ENCODE results near the gene S1PR2. TPM values are rescaled to one million over a fixed set of nuclear protein-coding genes. Genes with fewer than 3 reads are reported as not detected.

Gene S1PR2, protein sequence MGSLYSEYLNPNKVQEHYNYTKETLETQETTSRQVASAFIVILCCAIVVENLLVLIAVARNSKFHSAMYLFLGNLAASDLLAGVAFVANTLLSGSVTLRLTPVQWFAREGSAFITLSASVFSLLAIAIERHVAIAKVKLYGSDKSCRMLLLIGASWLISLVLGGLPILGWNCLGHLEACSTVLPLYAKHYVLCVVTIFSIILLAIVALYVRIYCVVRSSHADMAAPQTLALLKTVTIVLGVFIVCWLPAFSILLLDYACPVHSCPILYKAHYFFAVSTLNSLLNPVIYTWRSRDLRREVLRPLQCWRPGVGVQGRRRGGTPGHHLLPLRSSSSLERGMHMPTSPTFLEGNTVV
- 0.68 to 1.1 TPM (median 0.73 TPM) in 5 replicates for total RNA-seq (2022; extraction: Qiagen RNA extraction)

DNA sequence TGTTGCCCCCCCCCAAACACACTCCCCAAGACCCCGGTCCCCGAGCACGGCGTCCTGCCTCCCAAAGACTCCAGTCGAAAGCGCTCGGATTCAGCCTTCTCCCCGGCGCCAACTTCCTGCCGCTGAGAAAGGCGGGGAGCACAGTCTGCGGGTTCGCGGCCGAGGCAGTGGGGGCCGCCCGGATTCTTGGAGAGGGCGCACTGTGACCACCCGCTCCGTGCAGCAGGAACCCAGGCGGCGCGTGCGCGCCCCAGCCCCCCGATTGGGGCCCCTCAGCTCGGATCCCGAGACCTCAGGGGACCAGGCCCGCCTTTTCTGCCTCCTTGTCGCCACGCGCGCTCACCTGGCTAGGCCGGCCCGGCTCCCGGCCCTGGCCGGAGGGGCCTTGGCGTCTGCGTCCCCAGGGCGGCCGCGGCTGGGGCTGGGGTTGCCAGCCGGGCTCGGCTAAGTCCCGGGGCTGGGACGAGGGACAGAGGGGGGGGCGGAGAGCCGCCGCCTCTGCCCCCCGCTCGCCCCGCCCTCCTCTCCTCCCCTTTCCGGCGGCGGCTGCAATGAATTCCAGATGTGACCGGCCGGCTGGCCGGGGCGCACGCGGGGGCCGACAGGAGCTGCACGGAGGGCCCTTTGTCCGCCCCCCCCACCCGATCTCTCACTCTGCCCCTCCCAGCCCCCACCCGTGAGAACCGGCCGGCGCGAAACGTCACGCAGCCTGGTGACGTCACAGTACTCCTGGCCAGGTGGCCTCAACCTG lies at the start of gene S1PR2:
Gene S1PR2, minus strand, starts transcription at position 471 of the 751 bp plus-strand sequence. CDS start 6,426 bp downstream, outside the sequence.

DNA sequence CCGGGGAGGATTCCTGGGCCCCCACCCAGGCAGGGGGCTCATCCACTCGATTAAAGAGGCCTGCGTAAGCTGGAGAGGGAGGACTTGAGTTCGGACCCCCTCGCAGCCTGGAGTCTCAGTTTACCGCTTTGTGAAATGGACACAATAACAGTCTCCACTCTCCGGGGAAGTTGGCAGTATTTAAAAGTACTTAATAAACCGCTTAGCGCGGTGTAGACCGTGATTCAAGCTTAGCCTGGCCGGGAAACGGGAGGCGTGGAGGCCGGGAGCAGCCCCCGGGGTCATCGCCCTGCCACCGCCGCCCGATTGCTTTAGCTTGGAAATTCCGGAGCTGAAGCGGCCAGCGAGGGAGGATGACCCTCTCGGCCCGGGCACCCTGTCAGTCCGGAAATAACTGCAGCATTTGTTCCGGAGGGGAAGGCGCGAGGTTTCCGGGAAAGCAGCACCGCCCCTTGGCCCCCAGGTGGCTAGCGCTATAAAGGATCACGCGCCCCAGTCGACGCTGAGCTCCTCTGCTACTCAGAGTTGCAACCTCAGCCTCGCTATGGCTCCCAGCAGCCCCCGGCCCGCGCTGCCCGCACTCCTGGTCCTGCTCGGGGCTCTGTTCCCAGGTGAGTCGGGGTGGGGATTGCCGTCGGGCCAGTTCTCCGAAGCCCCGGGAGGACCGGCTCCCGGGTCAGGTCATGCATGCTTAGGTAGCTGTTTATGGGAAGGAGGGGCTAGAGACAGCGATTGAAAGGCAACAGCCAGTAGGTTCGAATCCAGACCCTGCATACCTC lies 39.7 kb upstream of the S1PR2 start, which contains the start of gene ICAM1:
Gene ICAM1, plus strand, starts transcription at position 505 of the 779 bp plus-strand sequence. Its CDS starts 40 bp downstream, at position 545.

DNA sequence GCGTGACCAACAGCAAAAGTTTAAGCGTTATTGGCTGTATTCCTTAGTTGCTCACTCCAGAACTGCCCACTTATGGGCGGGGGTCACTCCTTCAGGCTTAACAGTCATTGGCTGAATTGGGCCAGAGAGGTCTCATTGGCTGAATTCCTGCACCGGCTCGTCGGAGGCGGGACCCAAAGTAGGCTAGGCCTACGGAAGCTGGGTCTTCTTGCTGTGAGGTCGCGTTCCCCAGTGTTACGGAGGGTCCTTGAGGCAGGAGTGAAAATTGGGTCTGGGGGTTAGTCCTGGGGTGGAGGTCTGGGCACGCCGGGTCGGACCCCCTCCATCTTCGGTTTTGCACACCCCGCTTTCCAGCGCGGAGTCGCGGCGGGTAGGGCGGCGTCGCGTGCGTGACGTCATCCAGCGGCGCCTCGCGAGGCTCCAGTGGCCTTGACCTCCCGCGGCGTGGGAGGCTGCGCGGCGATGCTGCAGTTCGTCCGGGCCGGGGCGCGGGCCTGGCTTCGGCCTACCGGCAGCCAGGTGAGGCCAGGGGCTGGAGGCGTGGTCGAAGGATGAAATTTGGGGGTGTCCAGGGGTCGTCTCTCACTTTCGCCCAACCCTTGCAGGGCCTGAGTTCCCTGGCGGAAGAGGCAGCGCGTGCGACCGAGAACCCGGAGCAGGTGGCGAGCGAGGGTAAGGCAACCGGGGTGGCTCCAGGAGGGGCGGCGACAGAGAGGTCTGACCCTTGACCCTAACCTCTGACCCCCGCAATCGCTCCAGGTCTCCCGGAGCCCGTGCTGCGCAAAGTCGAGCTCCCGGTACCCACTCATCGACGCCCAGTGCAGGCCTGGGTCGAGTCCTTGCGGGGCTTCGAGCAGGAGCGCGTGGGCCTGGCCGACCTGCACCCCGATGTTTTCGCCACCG lies 20.9 kb upstream of the S1PR2 start, which contains the start of gene MRPL4:
Gene MRPL4, plus strand, starts transcription at position 423 of the 903 bp plus-strand sequence. Its CDS starts 40 bp downstream, at position 463.

DNA sequence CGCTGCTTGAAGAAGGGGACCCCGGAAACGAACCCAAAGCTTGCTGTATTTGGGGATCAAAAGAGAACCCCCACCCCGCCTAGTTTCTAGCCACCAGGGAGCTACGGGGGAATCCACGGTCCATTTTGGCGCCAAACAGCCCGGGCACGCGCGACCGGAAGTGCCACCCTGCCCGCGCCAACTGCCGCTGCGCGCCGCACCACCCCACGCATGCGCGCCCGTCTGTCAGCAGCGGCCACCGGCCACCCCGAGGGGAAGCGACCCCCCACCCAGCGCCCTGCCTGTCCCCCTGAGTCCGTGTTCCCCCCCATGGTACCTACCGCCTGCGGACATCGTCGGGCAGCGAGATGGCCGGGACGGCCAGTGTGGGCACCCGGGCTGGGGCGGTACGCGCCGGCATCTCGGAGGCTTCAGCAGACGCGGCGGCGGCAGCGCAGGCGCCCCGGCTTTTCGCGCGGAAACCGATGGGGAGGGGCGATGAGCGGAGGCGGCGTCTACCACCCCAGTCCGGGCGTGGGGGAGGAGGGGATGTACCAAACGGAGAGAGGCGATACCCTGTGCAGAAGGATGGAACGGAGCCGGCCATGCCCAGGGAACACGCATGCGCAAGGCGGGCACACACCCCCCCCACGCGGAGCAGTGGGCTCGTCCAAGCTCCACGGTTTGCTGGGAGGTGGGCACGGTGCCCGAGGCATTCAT lies 36.5 kb downstream of the S1PR2 start, which contains the start of gene DNMT1:
Gene DNMT1, minus strand, starts transcription at position 454 of the 699 bp plus-strand sequence. Its CDS starts 54 bp downstream, at position 400.

Other genes starting within 250 kb of the S1PR2 start
- 2.7 to 4.3 TPM (median 3.0 TPM) in 5 replicates for gene COL5A3, start 220.8 kb downstream of the S1PR2 start, total RNA-seq (2022; extraction: Qiagen RNA extraction)
- 0.09 to 0.44 TPM (median 0.21 TPM) in 5 replicates for gene RDH8, start 217.8 kb downstream of the S1PR2 start, total RNA-seq (2022; extraction: Qiagen RNA extraction)
- gene SHFL, start 145.0 kb downstream of the S1PR2 start, total RNA-seq (2022; extraction: Qiagen RNA extraction), result 6.2 to 7.9 TPM (median 7.4 TPM) in 5 replicates
- gene ANGPTL6, start 128.7 kb downstream of the S1PR2 start, total RNA-seq (2022; extraction: Qiagen RNA extraction), result 0.05 to 0.08 TPM in 2 of 5 replicates, not detected in the others
- gene PPAN, start 125.0 kb downstream of the S1PR2 start, total RNA-seq (2022; extraction: Qiagen RNA extraction), result 43.8 to 56.2 TPM (median 51.7 TPM) in 5 replicates
- 4.7 to 11.2 TPM (median 7.9 TPM) in 5 replicates for gene P2RY11, start 119.6 kb downstream of the S1PR2 start, total RNA-seq (2022; extraction: Qiagen RNA extraction)
- gene EIF3G, start 111.4 kb downstream of the S1PR2 start, total RNA-seq (2022; extraction: Qiagen RNA extraction), result 155 to 177 TPM (median 159 TPM) in 5 replicates
- 53.4 to 60.4 TPM (median 58.5 TPM) in 5 replicates for gene DNMT1, start 36.4 kb downstream of the S1PR2 start, total RNA-seq (2022; extraction: Qiagen RNA extraction)
- gene MRPL4, start 20.9 kb upstream of the S1PR2 start, total RNA-seq (2022; extraction: Qiagen RNA extraction), result 54.1 to 77.3 TPM (median 72.5 TPM) in 5 replicates
- 2.5 to 4.4 TPM (median 4.3 TPM) in 5 replicates for gene ICAM1, start 39.8 kb upstream of the S1PR2 start, total RNA-seq (2022; extraction: Qiagen RNA extraction)
- gene ICAM4, start 55.6 kb upstream of the S1PR2 start, total RNA-seq (2022; extraction: Qiagen RNA extraction), result 0.08 to 0.09 TPM in 2 of 5 replicates, not detected in the others
- gene ICAM5, start 58.6 kb upstream of the S1PR2 start, total RNA-seq (2022; extraction: Qiagen RNA extraction), result 0.25 to 0.78 TPM (median 0.72 TPM) in 5 replicates
- gene ZGLP1, start 78.5 kb upstream of the S1PR2 start, total RNA-seq (2022; extraction: Qiagen RNA extraction), result 0.66 to 2.8 TPM (median 2.3 TPM) in 5 replicates
- gene FDX2, start 84.7 kb upstream of the S1PR2 start, total RNA-seq (2022; extraction: Qiagen RNA extraction), result 23.3 to 35.3 TPM (median 32.5 TPM) in 5 replicates
- 24.6 to 28.7 TPM (median 27.8 TPM) in 5 replicates for gene RAVER1, start 102.2 kb upstream of the S1PR2 start, total RNA-seq (2022; extraction: Qiagen RNA extraction)
- 6.4 to 9.7 TPM (median 8.2 TPM) in 5 replicates for gene ICAM3, start 108.3 kb upstream of the S1PR2 start, total RNA-seq (2022; extraction: Qiagen RNA extraction)
- 31.1 to 43.7 TPM (median 40.2 TPM) in 5 replicates for gene TYK2, start 149.2 kb upstream of the S1PR2 start, total RNA-seq (2022; extraction: Qiagen RNA extraction)
- 166 to 190 TPM (median 172 TPM) in 5 replicates for gene CDC37, start 172.2 kb upstream of the S1PR2 start, total RNA-seq (2022; extraction: Qiagen RNA extraction)
- gene PDE4A, start 189.2 kb upstream of the S1PR2 start, total RNA-seq (2022; extraction: Qiagen RNA extraction), result 4.2 to 4.6 TPM (median 4.5 TPM) in 5 replicates